Activated naive CD4-positive, alpha-beta T cell treated with Interleukin-2 at 50 U/mL for 16 hours (primary cell): ENCODE measurements around the gene FBXO38.

Experiments
- DNase-seq: peaks from one replicate; pipeline ENCODE4 v3.0.0-alpha.2; 2020

The FBXO38 gene

GRCh38 chr5:148482697-148483462 lies 99.1 kb downstream of the FBXO38 start:
- DNase-seq, result peak; percentile 54

GRCh38 chr5:148483750-148484149 lies 100.0 kb downstream of the FBXO38 start:
- DNase-seq, result no peak

DNA sequence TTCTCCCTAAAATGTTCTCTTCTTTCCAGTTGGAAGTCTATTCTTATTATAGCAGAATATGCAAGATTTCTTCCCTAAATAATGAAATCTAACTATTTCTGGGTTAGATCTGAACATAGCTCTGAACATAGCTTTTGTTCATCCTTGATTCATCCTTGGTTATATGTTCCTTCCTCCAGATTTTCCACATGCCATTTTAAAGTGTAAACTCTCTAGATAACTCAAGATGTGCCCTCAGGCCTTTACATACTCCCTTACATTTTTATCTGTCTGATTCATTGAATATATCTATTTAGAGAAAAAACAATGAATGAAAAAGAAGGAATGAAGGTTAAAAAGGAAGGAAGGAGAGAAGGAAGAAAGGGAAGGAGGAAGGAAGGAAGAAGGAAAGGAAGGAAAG lies 100.9 kb downstream of the FBXO38 start:
- DNase-seq, result no peak

DNA sequence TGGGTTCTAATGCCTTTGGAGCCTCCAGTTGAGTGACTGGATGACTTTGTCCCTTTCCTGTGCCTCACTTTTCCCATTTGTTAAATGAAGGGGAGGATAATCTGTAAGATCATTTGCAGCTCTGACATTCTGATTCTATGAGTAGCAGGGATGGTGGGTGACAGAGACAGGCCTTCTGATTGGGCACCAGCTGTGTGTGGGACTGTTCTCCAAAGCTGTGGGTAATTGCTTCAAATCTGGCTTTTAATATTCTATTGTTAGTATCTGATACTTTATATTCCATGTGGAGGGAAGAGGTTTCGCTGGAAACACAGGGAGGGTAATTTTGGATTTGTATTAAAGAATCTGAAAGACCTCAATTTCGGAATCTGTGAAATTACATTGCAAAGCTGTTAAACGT lies 102.7 kb downstream of the FBXO38 start:
- no peak for DNase-seq

DNA sequence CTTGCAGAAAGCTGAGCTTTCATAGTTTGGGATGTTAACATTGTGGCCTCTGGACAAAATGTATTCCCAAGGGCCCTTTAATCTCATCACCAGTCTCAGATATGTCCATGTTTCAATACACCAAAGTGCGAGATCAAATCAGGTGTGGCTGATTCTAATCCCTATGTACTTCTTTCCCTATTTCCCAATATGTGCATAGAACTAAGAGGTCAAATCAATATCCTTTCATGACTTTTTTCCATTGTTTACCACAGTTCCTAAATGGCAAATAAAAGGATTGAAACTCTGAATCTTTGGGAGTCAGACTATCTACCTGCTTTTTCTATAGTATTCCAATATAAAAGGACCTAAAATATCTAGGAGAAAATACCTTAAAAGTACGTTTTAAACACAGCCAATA lies 105.0 kb downstream of the FBXO38 start:
- DNase-seq, result no peak

GRCh38 chr5:148491015-148491792 lies 107.4 kb downstream of the FBXO38 start:
- DNase-seq, result no peak

GRCh38 chr5:148491793-148492184 lies 108.0 kb downstream of the FBXO38 start:
- no peak for DNase-seq

DNA sequence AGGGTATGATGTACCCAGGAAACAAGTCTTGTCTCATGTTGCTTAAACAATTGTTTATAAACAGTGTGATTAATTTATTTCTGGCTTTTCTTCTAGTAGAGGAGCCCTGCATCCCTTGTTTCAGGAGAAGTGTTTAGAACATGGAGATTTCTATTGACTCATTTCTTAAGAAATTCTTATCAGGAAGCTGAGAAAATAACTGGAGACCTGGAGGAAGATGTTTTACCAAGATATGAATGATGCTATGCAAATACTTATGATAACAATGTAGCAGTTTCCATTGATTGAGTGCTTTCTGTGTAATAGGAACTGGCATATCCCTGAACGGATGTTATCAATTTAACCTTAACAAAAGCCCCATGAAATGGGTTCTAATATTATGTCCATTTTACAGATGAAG lies 108.6 kb downstream of the FBXO38 start:
- no peak for DNase-seq
